HUES6 (cell line): Measurements from ENCODE around the gene LTK.

Experiments
- H3K27ac ChIP-seq: 2 replicates; pipeline ENCODE4 v1.7.0; 2013; ENCODE audit warnings: low read depth, mild to moderate bottlenecking, low read length, inconsistent platforms
- H3K27me3 ChIP-seq: 2 replicates; pipeline ENCODE4 v1.6.1; 2013; ENCODE audit warnings: low read length; ENCODE audit not compliant: control insufficient read depth, insufficient read depth
- H3K36me3 ChIP-seq: 2 replicates; pipeline ENCODE4 v1.6.1; 2013; ENCODE audit warnings: low read length; ENCODE audit not compliant: control insufficient read depth, insufficient read depth
- H3K4me1 ChIP-seq: 2 replicates; pipeline ENCODE4 v1.6.1; 2013; ENCODE audit warnings: low read length; ENCODE audit not compliant: control insufficient read depth, insufficient read depth
- H3K4me3 ChIP-seq: 2 replicates; pipeline ENCODE4 v1.5.1; 2013; ENCODE audit warnings: low read depth, low read length
- H3K9ac ChIP-seq: one replicate; pipeline ENCODE4 v1.6.1; 2013; ENCODE audit warnings: mild to moderate bottlenecking, low read length
- H3K9me3 ChIP-seq: 2 replicates; pipeline ENCODE4 v1.6.1; 2013; ENCODE audit warnings: low read depth, low read length; ENCODE audit not compliant: control insufficient read depth, insufficient read depth

Gene LTK

GRCh38 chr15:41505776-41506175 lies 7.9 kb downstream of the LTK start:
- no peak overlapping the region for H3K9ac ChIP-seq
- no peaks in the 10 kb centered on the region for H3K36me3 ChIP-seq
- peaks cover 21% of the 10 kb centered on the region for H3K4me1 ChIP-seq
- H3K27me3 ChIP-seq, result peaks cover 96% of the 10 kb centered on the region
- H3K27ac ChIP-seq, result no peak overlapping the region
- H3K9me3 ChIP-seq, result no peaks in the 10 kb centered on the region
- H3K4me3 ChIP-seq, result no peak overlapping the region

- Histone ChIP-seq H3K27ac (no peak overlapping the region), H3K4me3 (no peak overlapping the region), H3K9ac (no peak overlapping the region), H3K9me3 (no peaks in the 10 kb centered on the region), H3K4me1 (peaks cover 21% of the 10 kb centered on the region), H3K27me3 (peaks cover 96% of the 10 kb centered on the region), H3K36me3 (no peaks in the 10 kb centered on the region)
Measured at GRCh38 chr15:41504751-41505492, 8.7 kb downstream of the LTK start.

- Histone ChIP-seq H3K4me1 (peaks cover 21% of the 10 kb centered on the region), H3K27ac (no peak overlapping the region), H3K9ac (no peak overlapping the region), H3K36me3 (no peaks in the 10 kb centered on the region), H3K27me3 (peaks cover 97% of the 10 kb centered on the region), H3K4me3 (no peak overlapping the region), H3K9me3 (no peaks in the 10 kb centered on the region)
Measured at GRCh38 chr15:41503669-41504010, 10.0 kb downstream of the LTK start.

- no peaks in the 10 kb centered on the region for H3K9me3 ChIP-seq
- peaks cover 21% of the 10 kb centered on the region for H3K4me1 ChIP-seq
- no peak overlapping the region for H3K9ac ChIP-seq
- H3K27ac ChIP-seq, result no peak overlapping the region
- H3K36me3 ChIP-seq, result no peaks in the 10 kb centered on the region
- H3K4me3 ChIP-seq, result peak overlapping the region; percentile 59
- peaks cover 98% of the 10 kb centered on the region for H3K27me3 ChIP-seq
Measured at GRCh38 chr15:41502795-41503668, 10.6 kb downstream of the LTK start.

- Histone ChIP-seq H3K27ac (no peak overlapping the region), H3K36me3 (no peaks in the 10 kb centered on the region), H3K9ac (no peak overlapping the region), H3K9me3 (no peaks in the 10 kb centered on the region), H3K27me3 (peaks cover 98% of the 10 kb centered on the region), H3K4me1 (peaks cover 21% of the 10 kb centered on the region), H3K4me3 (peak overlapping the region; percentile 59)
Measured at GRCh38 chr15:41501931-41502794, 11.5 kb downstream of the LTK start.

GRCh38 chr15:41501191-41501917 lies 12.3 kb downstream of the LTK start:
- Histone ChIP-seq H3K4me3 (peak overlapping the region; percentile 59), H3K27me3 (peaks cover 100% of the 10 kb centered on the region), H3K9me3 (no peaks in the 10 kb centered on the region), H3K27ac (no peak overlapping the region), H3K36me3 (no peaks in the 10 kb centered on the region), H3K9ac (no peak overlapping the region), H3K4me1 (peaks cover 22% of the 10 kb centered on the region)

GRCh38 chr15:41499109-41499851 lies 14.3 kb downstream of the LTK start:
- H3K4me3 ChIP-seq, result no peak overlapping the region
- H3K9me3 ChIP-seq, result no peaks in the 10 kb centered on the region
- no peak overlapping the region for H3K27ac ChIP-seq
- H3K4me1 ChIP-seq, result peaks cover 39% of the 10 kb centered on the region
- H3K36me3 ChIP-seq, result no peaks in the 10 kb centered on the region
- no peak overlapping the region for H3K9ac ChIP-seq
- peaks cover 100% of the 10 kb centered on the region for H3K27me3 ChIP-seq

GRCh38 chr15:41498657-41499056 lies 15.0 kb downstream of the LTK start:
- H3K36me3 ChIP-seq, result no peaks in the 10 kb centered on the region
- peaks cover 41% of the 10 kb centered on the region for H3K4me1 ChIP-seq
- no peak overlapping the region for H3K4me3 ChIP-seq
- H3K27me3 ChIP-seq, result peaks cover 100% of the 10 kb centered on the region
- H3K9me3 ChIP-seq, result no peaks in the 10 kb centered on the region
- H3K9ac ChIP-seq, result no peak overlapping the region
- H3K27ac ChIP-seq, result no peak overlapping the region

- H3K27me3 ChIP-seq, result peaks cover 100% of the 10 kb centered on the region
- H3K36me3 ChIP-seq, result no peaks in the 10 kb centered on the region
- H3K9ac ChIP-seq, result no peak overlapping the region
- H3K4me3 ChIP-seq, result peak overlapping the region; percentile 41
- no peaks in the 10 kb centered on the region for H3K9me3 ChIP-seq
- H3K4me1 ChIP-seq, result peaks cover 30% of the 10 kb centered on the region
- H3K27ac ChIP-seq, result no peak overlapping the region
Measured at GRCh38 chr15:41495736-41496599, 17.7 kb downstream of the LTK start.
